Pancreas (tissue), 10 donors: ENCODE measurements around the gene SNCAIP. TPM values are rescaled to one million over a fixed set of nuclear protein-coding genes. Genes with fewer than 3 reads are reported as not detected.

Experiments
- ATAC-seq, 4 donors: fragments of 200-7000 bp; cut with Tn5 transposase; one replicate each; pipeline versions ENCODE4 v1.8.0 to v1.9.1; 2020; ENCODE audit warnings: mild to moderate bottlenecking in 4 of 4, moderate library complexity in 4 of 4
- DNase-seq, 6 donors: peaks; one replicate each; pipeline ENCODE4 v3.0.0-alpha.2; 2020
- FAIRE-seq: peaks from 2 replicates; lab custom pipeline; 2012; peaks lifted over from hg19 to GRCh38; lab: Jason Lieb, UNC
- H3K27ac ChIP-seq, 4 donors: fragments of 200-600 bp; sonication (generic); 1 replicate in 3 of 4; 2 replicates in 1 of 4; pipeline versions ENCODE4 v1.5.0 to v1.8.0; 2020
- H3K27me3 ChIP-seq, 4 donors: fragments of 200-600 bp; one replicate each; pipeline ENCODE4 v1.8.0; 2021
- H3K36me3 ChIP-seq, 3 donors: fragments of 200-600 bp; sonication (generic) in 1 of 3; one replicate each; pipeline versions ENCODE4 v1.5.0 to v1.8.0; 2020 to 2021
- H3K4me1 ChIP-seq, 3 donors: fragments of 200-600 bp; one replicate each; pipeline ENCODE4 v1.8.0; 2021
- H3K4me3 ChIP-seq, 4 donors: fragments of 200-600 bp; sonication (generic) in 2 of 4; one replicate each; pipeline versions ENCODE4 v1.5.0 to v1.8.0; 2020 to 2021
- H3K9me3 ChIP-seq, 4 donors: fragments of 200-600 bp; one replicate each; pipeline ENCODE4 v1.8.0; 2021
- WGBS, 2 donors: extraction: QIAGEN DNeasy Blood & Tissue Kit; methylation state at CpG; one replicate each; pipeline ENCODE4 v1.1.7; 2013; 5-methylcytosine and 5-hydroxymethylcytosine counted together
- intact Hi-C, 3 donors: fragments of 100-400 bp; cut with DNase I; formaldehyde crosslinking; loops; one replicate each; pipeline versions ENCODE4 v1.11.1 to v1.14.2; 2022
- polyA plus RNA-seq, 2 donors: library from polyadenylated mRNA; stranded (reverse); fragments of 200-250 nt; gene quantifications; one replicate each; pipeline ENCODE4 v1.2.3, GENCODE V29; 2013
- total RNA-seq, 6 donors: library from RNA; stranded (reverse); fragmentation: NEBNext Ultra II Directional in 4 of 6; extraction: Animal tissue kit (Norgen Biotek cat#: 25700) in 4 of 6; gene quantifications; one replicate each; pipeline versions ENCODE4 v1.2.1 to v1.2.4, GENCODE V29; 2021 to 2023
- TF ChIP-seq, protein P1 (sequence below), 4 donors: fragments of 200-600 bp; sonication (generic) in 3 of 4; IDR thresholded peaks; one replicate each; pipeline versions ENCODE4 v1.5.0 to v1.8.0; 2021; ENCODE audit warnings: antibody characterized with exemption in 4 of 4
- donor health status: healthy with polysubstance abuse.
- donor health status: DM: no; HTN: no; CAD: no; lungs with moderate emphysema.
- donor health status: DM: no; HTN: no; CAD: no.
- donor health status: control.
- donor health status: control.
- donor health status: Bipolar disorder and iron deficiency.
- donor health status: DM: yes; HTN: yes; CAD: no.
- donor health status: DM: no; HTN: no; CAD: no.
- donor health status: DM: no; HTN: no; CAD: no.
- donor health status: DM: yes; HTN: yes; CAD: no.

The SNCAIP gene
- total and polyA plus RNA-seq, 8 donors = 0.03 to 1.1 (median 0.28) TPM; not detected in 1

DNA sequence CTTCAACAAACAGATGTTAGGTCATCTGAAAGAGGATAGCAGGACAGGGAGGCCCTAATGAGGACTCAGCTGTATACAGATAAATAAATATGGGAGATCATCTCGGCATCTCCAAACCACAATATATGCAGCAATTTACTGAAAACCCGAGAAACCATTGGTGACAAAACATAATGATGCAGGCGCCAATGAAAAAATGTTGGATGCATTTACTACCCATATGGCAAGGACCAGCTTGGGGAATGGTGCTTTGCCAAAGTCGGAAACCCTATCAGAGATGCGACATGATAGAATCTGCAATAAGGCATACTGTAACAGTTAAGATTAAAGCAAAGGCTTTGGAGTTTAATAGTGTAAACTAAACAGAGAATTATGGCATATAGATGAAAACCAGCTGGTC, 92.0 kb downstream of the SNCAIP start:
- ATAC-seq = no peak

DNA sequence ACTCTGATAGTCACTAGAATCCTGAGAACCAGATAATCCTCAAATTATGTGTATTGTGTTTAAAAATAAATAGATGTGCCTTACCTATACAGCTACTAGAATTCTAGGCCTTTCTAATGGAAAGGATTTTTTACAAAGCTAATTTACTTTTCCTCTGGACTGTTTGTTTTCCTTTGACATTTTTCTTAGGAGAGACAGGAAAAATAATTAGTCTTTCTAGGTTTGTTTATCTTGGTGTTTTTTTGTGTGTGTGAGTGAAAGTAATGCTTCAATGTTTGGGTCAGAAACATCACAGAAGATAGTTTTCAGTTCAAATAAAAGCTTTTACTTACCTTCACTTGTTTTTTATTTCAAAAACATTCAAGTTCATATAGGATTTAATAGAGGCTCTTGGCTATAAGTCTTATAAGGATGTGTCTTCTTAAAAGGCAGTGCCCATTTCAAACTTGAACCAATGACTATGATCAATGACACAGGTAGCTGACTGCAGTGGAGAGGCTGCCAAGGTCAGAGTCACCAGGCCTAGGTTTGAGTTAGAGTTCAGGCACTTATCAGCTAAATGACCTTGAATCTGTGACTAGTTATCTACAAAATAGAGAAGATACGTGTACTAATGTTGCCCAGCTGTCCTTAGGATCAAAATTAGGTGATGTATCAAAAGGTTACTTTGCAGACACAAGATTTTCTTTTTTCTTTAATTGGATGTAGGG, 92.8 kb downstream of the SNCAIP start:
- ATAC-seq = no peak
- no peaks in the 10 kb centered on the region for H3K36me3 ChIP-seq

More for the DNA sequence above, 92.0 kb downstream of the SNCAIP start:
- Histone ChIP-seq H3K4me1 (no peaks in the 10 kb centered on the region), H3K36me3 (no peaks in the 10 kb centered on the region), H3K9me3 (no peaks in the 10 kb centered on the region), H3K4me3 (no peak overlapping the region), H3K27ac (no peak overlapping the region), H3K27me3 (no peaks in the 10 kb centered on the region)
- TF ChIP-seq, protein P1, sequence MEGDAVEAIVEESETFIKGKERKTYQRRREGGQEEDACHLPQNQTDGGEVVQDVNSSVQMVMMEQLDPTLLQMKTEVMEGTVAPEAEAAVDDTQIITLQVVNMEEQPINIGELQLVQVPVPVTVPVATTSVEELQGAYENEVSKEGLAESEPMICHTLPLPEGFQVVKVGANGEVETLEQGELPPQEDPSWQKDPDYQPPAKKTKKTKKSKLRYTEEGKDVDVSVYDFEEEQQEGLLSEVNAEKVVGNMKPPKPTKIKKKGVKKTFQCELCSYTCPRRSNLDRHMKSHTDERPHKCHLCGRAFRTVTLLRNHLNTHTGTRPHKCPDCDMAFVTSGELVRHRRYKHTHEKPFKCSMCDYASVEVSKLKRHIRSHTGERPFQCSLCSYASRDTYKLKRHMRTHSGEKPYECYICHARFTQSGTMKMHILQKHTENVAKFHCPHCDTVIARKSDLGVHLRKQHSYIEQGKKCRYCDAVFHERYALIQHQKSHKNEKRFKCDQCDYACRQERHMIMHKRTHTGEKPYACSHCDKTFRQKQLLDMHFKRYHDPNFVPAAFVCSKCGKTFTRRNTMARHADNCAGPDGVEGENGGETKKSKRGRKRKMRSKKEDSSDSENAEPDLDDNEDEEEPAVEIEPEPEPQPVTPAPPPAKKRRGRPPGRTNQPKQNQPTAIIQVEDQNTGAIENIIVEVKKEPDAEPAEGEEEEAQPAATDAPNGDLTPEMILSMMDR (IDR thresholded peaks at IDR 0.05) = no peak
- 88 to 93% methylated on average over 5 of the region's 5 CpGs for WGBS, 2 donors
- intact Hi-C loops = no loop called here
- no peak for DNase-seq
- FAIRE-seq = no peak

DNA sequence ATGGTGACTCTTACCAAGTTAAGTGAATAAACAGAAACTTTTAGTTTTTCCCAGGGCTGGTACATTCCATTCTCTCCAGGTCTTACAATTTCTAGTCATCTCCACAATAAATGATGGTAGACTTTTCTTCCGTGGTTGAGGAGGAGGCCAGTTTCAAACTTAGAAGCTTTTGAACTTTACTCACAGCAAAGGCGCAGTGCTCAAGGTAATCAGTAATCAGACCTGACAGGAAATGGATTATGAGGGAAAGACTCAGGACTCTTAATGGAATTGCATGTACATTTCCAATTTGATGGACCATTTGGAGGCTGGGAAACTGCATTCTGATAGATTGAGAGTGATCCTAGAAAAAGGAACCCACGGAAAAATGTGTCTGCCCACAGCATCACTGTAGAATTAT, 93.7 kb downstream of the SNCAIP start:
- H3K36me3 ChIP-seq = no peaks in the 10 kb centered on the region
- H3K4me3 ChIP-seq = no peak overlapping the region
- ATAC-seq = no peak
- H3K27me3 ChIP-seq = no peaks in the 10 kb centered on the region
- no peak overlapping the region for H3K27ac ChIP-seq
- H3K9me3 ChIP-seq = no peaks in the 10 kb centered on the region
- no peak for DNase-seq
- intact Hi-C loops = no loop called here
- WGBS, 2 donors = 77 to 82% methylated on average over 3 of the region's 3 CpGs
- TF ChIP-seq, protein P1 (IDR thresholded peaks at IDR 0.05) = no peak
- no peaks in the 10 kb centered on the region for H3K4me1 ChIP-seq
- no peak for FAIRE-seq

More for the DNA sequence above, 92.8 kb downstream of the SNCAIP start:
- no peak overlapping the region for H3K4me3 ChIP-seq
- DNase-seq (no peak), FAIRE-seq (no peak)
- H3K9me3 ChIP-seq = no peaks in the 10 kb centered on the region
- no peaks in the 10 kb centered on the region for H3K27me3 ChIP-seq
- H3K4me1 ChIP-seq = no peaks in the 10 kb centered on the region
- TF ChIP-seq, protein P1 (IDR thresholded peaks at IDR 0.05) = no peak
- 15 to 20% methylated on average over 1 of the region's 1 CpG for WGBS, 2 donors
- H3K27ac ChIP-seq = no peak overlapping the region
- intact Hi-C loops = no loop called here

DNA sequence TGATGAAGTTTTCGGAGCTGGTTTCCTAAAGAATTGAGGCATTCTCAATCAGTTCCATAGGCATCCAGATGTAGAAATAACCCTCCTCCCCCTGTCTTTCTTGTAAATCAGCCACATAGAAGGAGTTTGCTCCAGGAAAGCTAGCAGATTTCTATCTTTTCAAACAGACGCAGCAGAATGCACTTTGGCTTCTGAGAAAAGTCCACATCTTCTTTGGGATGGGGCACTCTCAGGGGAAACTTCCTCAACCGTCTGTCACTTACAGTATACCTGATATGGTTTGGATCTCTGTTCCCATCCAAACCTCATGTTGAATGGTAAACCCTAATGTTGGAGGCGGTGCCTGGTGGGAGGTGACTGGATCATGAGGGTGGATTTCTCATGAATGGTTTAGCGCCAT, 94.1 kb downstream of the SNCAIP start:
- TF ChIP-seq, protein P1 (IDR thresholded peaks at IDR 0.05) = no peak
- intact Hi-C loops = no loop called here
- Histone ChIP-seq H3K4me3 (no peak overlapping the region), H3K27ac (no peak overlapping the region), H3K27me3 (no peaks in the 10 kb centered on the region), H3K36me3 (no peaks in the 10 kb centered on the region), H3K4me1 (no peaks in the 10 kb centered on the region), H3K9me3 (no peaks in the 10 kb centered on the region)
- no peak for DNase-seq
- WGBS, 2 donors = 85 to 95% methylated on average over 5 of the region's 5 CpGs
- no peak for FAIRE-seq
- no peak for ATAC-seq

DNA sequence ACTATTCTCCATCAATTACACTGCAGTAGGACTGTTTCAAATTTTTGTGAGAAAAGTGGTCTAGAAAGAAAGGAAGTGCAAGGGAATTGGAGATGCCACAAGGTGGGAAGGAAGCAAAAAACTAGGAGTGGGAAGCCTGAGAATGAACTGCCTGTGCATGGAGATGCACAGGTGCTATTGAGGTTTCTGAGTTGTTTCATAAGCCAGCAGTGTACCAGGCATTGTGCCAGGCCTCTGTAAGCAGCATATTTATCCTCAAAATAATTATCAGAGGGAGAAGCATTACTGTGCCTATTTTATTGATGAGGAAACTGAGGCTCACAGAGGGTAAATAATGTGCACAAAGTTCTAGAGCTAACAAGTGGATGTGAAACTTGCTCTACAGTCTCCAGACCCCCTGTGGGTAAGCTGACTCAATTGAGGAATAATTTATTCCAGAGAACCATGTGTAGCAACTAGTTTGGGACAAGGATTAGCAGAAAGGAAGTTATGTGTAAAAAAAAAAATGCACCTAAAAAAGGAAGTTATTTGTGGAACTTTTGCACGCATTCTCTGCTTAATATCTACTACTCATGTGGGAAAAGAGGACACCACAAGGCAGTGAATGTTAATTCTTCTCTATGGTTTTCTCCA, 96.7 kb downstream of the SNCAIP start:
- no peak for ATAC-seq
- Histone ChIP-seq H3K27me3 (no peaks in the 10 kb centered on the region), H3K36me3 (no peaks in the 10 kb centered on the region), H3K27ac (no peak overlapping the region), H3K9me3 (no peaks in the 10 kb centered on the region), H3K4me3 (no peak overlapping the region), H3K4me1 (no peaks in the 10 kb centered on the region)
- intact Hi-C loops = no loop called here
- TF ChIP-seq, protein P1 (IDR thresholded peaks at IDR 0.05) = no peak
- FAIRE-seq = no peak
- WGBS, 2 donors = 79 to 88% methylated on average over 1 of the region's 1 CpG
- DNase-seq = no peak
